ENCODE results near the gene MTCL1. TPM values are rescaled to one million over a fixed set of nuclear protein-coding genes. Genes with fewer than 3 reads are reported as not detected.

Gene MTCL1
- total and polyA plus RNA-seq, 2 of the 8 experiments (the other 6 are each of a cell fraction or from before 2014, with no cell fraction given) = 16.6 to 60.8 TPM

DNA sequence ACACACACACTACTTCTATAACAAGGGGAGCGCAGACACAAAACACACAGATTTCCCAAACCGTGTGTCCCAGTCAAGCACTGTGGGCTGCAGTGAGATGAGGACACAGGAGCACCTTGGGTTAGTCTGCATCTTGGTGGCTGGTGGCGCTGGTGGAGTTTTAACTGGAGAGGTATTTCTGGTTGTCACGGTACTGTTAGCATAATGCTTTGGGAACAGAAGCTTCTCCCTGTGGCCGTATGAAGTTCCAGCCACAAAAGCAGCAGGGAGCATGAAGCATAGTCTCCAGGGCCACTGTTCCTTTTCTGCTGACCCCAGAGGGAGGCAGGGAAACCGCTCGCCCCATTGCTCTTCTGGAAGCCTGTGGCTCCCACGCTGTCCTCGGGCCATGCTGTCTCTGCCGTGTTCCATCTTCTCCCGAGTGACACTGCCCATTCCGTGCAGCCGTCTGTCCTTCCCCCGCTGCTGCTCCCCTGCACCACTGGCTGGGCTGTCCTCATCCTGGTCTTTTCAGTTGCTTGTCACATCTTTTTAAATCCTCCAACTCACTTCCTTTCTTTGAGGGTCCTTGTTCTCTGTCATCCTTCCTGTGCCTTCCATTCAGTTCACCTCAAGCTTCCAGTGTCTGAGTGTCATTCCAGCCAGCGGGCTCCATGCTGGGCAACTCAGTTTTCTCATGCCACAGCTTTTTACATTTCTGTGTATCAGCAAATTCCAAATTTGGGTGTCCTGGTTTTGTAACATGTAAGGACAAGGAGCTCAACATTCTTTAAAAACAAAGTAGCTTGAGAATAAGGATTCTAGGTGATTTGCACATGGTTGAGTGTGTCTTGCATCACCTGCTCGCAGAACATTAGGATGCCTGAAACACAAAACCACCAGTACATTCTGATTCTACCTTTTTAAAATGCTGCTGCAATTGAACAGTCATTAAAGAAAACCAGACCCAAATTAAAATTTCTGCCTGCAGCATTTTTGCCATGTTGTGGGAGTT, 125.0 kb downstream of the MTCL1 start (continued):
- TF ChIP-seq GTF2F1 (IDR thresholded peaks at IDR 0.05; ENCODE audit: borderline replicate concordance, low read depth, low read length) = no peak
- no peak for TF ChIP-seq KDM1A (IDR thresholded peaks at IDR 0.05; ENCODE audit: borderline replicate concordance, low read length)
- TF ChIP-seq MAFK (IDR thresholded peaks at IDR 0.05; ENCODE audit: low read depth, low read length) = no peak
- no peak; a peak in 1 of 3 replicates for TF ChIP-seq POLR2A (IDR thresholded peaks at IDR 0.05; ENCODE audit: control extremely low read depth in 1 of 2, low read depth in 2 of 2, low read length in 2 of 2)
